GM19025 (cell line): Measurements from ENCODE around the gene TGM1.
A peak's percentile ranks its signal among the peaks of the same experiment; 100 is the strongest.

ENCODE experiments used
- ATAC-seq: cut with Tn5 transposase; IDR thresholded peaks from one replicate; pipeline ENCODE4 v1.9.1; 2021; ENCODE audit warnings: mild to moderate bottlenecking, low read depth, moderate library complexity; ENCODE audit not compliant: unreplicated experiment

The TGM1 gene

DNA sequence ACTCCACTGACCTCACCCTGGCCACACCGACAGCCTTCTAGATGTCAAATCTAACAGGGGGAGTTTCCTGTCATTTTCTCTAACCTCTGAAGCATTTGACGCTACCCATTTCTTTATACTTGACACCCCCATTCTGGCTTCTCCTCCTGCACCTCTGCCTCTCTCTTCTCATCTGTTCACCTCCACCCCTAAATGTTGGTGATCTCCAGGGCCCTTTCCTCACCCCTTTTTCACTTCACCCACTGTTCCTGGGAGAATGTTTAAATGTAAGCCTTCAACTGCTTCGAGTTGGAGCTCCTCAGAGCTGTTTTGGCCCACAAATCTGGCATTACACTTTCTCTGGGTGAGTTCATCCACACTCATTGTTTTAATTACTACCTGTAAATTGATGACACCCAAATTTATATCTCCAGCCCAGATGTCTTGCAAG, 8.9 kb upstream of the TGM1 start:
- no peak for ATAC-seq

DNA sequence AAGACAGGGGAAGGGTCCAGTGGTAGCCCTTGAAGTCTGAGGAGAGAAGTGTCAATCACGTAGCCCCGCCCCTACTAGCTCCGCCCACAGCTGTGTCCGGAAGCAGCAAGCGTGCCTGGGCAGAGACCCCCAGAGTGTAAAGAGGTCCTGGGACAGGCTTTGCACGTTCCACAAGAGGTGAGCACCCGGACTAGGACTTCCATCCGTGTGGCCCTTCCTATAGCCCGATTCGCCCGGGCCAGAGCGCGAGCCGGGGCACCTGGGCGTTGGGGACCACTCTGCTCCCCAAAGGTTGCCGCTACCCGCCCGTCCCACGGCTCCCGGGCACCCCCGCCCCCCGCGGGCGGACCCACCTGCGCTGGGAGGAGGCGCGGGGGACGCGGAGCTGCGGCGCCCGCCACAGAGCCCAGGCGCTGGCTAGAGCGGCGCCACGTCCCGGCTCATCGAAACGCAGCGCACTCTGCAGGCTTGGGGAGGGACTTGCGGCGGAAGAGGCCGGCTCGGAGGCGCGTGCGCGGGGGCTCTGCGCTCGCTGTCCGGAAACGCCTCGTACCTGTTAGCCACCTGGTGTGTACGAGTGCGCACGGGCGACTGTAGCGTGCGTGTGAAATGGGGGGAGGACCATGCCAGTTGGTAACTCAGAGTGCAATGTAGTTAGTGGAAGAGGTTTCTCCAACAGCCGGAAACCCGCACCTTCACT, 8.3 kb upstream of the TGM1 start, which contains the start of gene RABGGTA:
TSS of gene RABGGTA (minus strand) at position 464 of the 700 bp plus-strand sequence. CDS start 482 bp downstream, outside the sequence.
- ATAC-seq: peak; percentile 88

DNA sequence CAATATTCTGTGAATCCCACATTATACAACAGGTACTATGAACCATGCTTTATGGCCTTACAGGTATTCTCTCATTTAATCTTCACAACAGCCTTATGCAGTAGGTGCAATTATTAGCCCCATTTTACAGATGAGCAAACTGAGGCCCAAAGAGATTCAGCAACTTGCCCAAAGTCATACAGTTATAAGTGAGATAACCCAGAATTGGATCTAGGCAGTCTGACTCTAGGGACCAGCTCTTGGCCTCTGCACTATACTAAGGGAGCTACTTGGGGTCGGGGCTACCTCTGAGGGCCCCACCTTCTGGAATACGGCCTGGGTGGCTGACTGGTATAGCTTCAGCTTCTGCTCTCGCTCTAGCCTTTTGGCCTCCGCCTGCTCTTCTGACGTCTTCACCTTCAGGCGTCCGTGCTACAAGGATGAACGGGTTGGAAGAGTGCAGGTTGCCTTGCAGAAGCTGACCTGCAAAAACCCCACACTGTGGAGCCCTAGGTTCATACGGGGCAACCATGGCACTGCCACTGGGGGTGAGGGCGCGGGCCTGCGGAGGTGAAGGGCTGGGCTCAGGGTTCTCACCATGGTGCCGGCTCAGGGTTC, 7.7 kb upstream of the TGM1 start:
- ATAC-seq: no peak

DNA sequence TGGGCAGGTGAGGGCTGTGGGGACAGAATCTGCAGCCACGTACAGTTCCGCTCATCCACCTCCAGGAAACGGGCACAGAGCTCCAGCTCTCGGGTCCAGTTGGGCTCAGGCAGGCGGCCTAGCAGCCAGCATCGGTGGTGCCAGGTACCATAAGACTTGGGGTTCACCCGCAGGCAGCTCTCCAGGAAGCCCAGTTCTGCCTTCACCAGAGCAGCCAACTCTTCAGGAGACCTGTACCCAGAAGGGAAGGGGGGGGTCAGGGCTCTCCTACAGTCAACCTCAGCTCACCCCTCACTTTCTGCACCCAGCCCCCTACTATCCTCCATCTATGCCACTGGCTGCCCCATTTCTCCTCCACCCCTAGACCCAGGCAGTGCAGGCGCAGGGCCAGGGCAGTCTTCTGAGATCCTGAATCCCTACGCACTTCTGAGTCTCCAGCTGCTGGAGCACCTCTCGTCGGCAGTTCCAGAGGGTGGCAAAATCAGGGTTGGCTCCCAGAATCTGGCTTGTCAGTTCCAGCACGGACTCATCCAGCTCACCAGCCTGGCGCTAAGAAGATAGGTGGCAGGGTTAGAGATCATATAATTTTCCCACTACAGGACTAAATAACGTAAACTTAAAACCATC, 7.0 kb upstream of the TGM1 start:
- no peak for ATAC-seq

DNA sequence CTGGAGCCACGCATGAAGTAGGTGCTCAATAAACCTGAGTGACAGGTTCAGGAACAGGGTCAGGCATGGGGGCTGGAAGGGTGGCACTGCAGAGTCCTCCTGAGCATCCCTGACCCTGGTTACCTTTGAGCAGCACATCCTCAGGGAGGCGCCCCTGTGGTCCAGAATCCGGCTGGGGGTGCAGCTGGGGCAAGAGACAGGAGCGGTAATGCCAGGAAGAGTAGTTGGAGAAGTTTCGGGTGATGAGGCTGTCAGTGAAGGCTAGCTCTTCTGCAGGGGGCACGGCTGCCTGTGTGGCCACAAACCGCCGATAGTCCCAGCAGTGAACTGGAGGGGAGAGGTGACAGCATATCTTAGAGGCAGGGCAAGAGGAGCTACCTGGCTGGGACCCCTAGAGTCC, 6.4 kb upstream of the TGM1 start:
- ATAC-seq: no peak

DNA sequence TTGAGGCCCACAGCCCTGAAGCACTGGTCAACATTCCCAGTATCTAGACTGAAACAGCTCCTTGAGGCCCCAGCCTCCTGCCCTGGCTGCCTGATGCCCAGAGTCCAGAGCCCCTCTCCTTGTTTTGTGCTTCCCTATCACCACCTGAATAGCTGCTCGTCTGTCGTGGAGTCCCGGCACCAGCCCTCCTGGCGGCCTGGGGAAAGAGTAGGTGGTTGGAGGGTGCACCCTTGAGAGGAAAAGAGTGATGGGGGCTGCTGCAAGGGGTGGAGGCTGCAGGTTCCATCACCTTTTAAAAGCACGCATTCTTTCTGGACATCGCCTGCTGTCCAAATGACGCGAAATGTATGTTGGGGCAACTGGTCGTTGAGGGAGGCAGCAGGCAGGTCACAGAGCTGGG, 5.2 kb upstream of the TGM1 start:
- ATAC-seq: no peak

DNA sequence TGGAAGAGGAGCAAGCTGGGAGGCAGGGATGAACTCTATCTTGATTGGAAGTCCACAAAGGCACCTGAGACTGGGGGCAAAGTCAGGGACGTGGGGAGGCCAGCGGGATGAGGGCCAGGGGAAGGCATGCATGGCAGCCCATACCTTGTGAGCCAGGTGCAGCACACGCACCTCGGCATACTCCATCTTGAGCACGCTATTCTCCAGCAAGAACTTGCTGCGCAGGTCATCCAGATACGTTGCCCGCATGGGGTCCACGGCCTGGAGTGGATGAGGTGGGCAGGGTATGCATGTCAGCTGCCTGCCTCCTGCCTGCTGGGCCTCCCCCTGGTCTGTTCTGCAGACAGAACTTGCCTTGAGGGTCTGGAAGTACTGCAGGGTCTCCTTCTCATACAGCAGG, 4.5 kb upstream of the TGM1 start:
- no peak for ATAC-seq

DNA sequence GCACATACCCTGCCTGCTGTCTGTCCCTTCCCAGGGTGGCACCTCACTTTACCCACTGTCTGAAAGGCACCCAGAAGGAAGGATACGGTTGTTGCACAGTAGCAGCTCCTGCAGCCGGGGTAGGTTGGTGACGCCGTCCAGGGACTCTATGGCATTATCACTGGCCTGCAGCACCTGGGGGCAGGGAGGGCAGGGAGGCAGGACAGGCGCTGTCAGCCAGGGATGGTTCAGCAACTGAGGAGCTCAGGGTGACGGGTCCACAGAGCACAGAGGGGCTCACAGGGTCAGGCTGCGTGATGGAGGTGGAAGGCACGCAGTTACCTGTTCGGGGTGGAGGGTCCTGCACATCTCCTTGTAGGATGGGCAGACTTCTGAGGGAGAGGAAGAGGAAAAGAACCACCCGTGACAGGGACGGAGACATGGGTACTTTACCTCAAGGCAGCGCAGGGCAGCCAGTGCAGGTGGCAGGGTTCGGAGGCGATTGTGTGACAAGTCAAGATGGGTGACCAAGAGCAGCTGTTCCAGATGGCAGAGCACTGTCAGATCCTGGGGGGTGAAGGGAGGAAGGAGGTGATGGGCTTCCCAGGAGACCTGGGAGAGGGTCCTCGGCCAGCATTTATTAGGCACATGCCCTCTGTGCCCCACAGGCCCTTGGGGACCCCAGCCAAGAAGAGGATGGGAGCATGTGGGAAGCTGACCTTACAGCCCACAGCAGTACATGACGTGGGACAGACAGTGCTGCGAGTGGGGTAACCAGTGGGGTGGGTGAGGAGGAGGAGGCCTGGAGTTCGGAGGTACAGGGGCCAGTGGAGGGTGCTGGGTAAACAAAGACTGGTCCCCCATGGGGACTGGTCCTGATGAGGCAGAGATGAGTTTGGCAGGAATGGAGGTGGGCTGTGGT, 3.6 kb upstream of the TGM1 start:
- ATAC-seq: no peak

DNA sequence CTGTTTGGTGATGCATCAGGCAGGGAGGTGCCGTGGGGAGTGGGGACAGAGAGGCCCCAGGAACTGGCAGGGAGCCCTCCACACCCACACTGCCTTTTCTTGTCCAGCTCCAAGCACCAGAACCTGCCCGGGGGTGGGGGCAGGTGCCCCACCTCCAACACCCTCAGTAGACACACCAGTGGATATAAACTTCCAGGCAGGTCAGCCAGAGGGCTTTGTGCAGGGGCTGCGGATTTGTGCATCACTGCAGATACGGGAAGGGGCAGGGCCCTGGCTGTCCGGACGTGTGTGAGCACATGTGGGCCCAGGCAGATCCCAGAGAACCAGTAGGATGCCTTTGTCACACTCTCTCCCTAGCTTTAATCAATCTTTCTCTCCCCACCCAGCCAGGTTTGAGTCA, 1.3 kb upstream of the TGM1 start:
- no peak for ATAC-seq

DNA sequence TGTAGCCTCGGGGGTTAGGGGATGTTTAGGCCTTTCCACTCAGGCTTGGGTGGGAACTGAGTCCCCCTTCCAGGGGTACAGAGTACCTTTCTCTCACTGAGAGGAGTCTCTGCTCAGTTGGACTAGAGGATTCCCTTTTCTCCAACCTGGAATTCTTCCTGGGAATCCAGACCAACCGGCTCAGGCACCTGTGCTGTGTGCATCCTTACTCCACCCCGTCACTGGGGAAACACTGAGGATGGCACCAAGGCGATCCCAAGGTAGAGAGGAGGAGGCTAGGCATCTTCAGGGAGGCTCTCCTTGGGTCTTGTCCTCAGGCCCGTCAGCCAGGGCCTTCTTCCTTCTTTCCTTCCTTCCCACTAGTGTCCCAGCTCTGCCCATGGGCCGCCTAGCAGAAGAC, 871 bp upstream of the TGM1 start:
- ATAC-seq: no peak

DNA sequence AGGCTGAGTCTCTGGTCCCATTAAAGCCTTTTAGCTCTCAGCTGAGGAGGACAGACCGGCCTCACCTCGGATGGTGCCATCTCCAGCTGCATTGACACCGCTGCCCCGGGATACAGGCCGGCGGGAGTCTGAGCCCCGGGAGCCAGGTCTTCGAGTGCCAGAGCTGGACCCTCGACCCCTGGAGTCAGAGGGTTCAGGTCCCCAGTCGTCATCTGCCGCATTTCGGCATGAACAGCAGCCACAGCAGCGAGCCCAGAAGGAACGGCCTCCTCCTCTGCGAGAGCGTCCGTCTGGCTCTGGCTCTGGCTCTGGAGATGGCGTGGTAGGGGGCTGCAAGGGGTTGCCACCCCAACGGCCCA, 1.0 kb downstream of the TGM1 start:
- no peak for ATAC-seq

DNA sequence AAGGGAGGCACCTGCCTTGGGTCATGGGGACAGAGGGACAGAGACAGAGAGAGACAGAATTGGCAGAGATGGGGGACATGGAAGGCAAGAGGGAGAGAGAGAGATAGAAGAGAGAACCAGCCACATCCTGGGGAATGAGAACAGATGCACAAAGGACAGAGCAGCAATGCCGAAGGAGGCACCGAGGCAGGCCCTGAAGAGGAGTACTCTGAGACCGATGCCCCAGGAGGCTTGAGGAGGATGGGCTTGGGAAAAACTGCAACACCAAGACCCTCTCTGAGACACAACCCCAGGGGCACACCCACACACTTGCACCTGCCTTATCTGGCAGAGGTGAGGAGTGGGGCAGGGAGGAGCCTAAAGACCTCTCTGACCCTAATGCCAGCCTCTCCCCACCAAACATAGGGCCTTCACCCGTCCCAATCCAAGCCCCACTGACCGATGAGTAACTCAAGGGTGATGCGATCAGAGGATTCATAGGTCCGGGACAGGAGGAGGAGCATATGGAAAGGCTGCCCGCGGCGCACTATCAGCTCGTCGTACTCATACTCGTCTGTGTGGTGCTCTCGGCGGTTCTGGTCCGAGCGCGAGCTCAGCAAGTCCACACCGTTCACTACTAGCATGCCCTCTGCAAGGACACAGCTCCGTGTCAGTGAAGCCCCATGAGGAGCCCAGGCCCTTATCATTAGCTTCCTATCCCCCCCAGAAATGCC, 1.6 kb downstream of the TGM1 start:
- ATAC-seq: no peak

DNA sequence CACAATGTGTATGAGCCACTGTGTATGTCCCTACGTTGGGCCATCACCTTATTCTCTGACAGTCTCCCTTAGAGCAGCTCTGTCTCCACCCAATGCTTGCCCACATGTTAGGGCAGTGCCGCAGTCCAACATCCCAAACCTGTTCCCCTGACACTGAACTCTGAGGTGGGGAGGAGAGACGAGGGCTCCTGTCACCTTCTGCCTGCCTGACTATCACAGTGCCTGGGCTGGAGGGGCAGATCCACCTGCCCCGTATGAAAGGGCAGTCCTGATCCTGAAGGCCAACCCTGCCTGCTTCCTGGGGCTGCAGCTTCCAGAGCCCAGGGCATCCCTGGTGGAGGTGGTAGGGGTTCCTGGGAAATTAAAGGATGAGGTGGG, 2.2 kb downstream of the TGM1 start:
- no peak for ATAC-seq

DNA sequence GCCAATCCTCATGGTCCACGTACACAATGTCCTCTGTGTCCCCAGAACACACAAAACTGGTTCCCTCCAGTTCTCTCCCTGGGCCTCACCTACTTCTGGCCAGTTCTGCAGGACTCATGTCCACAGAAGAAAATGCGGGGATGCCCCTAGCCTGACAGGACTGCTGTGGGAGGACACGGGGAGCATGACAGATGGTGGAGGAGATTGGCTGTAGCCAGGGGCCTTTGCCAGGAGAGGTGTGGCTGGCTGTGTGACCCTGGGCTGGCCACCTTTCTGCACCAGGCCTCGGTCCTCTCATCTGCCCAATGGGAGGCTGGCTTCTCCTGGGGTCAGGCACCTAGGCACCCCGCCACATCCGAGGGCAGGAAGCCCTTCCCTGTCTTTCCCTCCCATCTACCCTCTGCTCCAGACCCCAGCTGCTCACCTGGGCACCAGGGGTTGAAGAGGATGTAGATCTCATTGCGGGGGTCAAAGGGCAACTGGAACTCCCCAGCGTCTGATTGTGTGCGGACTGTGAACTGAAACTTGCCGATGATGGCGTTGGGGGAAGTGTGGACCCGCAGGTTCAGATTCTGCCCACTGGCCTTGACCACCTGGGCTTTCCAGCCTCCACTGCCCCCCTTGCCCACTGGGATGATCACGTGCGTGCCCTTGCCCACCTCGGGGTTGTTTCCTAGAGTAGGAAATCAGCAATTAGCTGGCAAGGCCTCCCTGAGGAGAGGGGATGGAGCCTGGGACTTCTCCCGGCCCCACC, 2.8 kb downstream of the TGM1 start:
- ATAC-seq: no peak

DNA sequence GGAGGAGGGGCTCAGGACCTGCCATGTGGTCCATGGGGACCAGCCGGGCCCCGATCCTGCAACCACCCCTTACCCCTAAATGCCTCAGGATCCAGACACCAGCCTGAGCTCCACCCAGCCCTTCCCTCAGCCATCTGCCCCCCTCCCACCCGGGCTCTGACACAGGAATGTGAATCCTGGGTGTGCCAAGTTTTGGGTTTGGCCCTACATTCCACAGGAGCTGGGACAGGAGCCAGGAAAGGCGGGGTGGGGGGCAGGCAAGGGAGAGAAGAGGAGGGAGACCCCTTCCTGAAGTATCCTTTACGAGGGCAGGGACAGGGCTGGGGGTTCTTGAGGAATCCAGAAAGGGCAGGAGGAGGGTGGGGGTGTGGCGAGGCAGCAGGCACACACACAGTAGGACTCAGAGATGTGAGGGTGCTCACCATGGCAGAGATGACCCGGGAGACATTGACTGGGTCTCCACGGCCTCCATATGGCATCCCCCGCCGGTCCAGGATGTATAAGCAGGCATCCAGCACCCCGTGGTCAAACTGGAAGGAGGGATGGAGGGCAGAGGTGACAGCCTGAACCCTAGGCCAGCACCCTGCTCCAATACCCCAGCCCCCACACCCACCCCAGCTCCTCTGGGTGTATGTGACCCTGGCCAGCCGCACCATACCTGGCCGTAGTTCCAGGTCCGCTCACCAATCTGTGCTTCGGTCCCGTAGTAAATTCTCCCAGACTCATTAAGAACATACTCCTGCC, 3.5 kb downstream of the TGM1 start:
- no peak for ATAC-seq

DNA sequence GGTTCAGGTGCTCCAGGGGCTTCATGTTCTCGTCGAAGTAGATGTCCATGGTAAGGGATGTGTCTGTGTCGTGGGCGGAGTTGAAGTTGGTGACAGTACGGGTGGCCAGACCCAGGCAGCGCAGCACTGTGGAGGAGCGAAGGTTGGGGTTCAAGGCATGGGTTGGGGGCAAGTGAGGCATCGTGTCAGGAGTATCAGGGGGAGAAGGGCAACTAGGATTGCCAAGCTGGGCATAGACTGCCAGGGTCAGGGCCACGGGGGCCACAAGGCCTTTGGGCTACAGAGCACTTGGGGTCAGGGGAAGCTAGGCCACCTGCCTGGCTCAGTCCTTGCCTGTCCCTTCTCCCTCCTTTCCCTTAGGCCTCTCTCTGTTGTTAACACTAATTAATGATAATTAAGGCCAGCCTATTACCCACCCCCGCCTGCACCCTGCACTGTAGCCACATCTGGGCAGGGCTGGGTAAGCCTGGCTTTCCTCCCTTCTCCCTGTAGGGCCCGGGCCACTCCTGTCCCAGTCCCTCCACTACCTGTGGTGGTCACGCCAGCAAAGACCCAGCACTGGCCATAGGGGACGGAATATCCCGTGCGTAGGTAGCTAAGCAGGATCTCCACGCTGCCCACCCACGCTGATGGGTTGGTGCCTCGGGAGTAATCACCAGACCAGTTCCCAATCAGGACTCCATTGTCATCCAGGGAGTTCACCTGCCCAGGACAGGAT, 4.3 kb downstream of the TGM1 start:
- no peak for ATAC-seq

DNA sequence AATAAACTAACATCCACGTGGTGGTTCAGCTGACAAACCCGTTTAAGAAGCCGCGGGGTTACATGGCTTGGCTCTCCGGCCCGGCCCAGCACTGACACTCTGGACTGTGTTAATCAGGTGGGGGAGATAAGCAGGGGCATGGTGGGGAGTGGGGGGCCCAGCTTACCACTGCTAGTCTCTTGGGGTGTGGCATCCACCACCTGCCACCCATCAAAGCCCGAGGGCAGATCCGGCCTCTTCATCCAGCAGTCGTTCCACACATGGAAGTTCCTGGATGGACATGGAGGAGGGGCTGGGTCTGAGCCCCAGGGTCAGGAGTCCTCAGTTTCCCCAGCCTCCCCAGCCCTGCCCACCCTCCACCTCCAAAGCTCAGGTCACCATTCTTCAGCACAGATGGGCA, 4.9 kb downstream of the TGM1 start:
- ATAC-seq: no peak

DNA sequence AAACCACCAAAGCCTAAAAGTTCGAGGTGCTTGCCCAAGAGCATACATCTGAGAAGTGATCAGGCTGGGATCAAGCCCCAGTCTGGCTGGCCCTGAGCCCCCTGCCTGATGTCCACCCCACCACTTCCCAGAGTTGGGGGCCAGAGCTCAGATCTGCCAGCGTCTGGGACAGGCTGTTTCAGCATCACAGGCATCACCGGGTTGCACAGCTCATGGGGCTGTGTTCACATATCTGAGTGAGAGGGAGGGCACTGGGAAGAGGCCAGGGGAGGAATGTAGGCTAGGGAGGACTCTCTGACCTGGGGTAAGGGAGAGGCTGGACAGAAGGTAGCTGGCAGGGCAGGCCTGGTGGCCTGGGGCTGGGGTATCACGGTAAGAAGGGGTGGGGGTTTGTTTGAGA, 6.0 kb downstream of the TGM1 start:
- no peak for ATAC-seq
